GM19023 (cell line): Measurements from ENCODE around the gene TPMT.
"Not testable (repeated sequence)": the region's sequence is repeated elsewhere in the genome, so short reads cannot be mapped to it uniquely, and the experiment has no call there.

Experiments
- ATAC-seq: cut with Tn5 transposase; IDR thresholded peaks from one replicate; pipeline ENCODE4 v1.9.1; 2021; ENCODE audit warnings: mild to moderate bottlenecking, moderate library complexity; ENCODE audit not compliant: unreplicated experiment

The TPMT gene

GRCh38 chr6:18154507-18155149 is at the start of gene TPMT:
Gene TPMT (minus strand): TSS chr6:18155077. CDS start chr6:18149127, 5,950 bp downstream.
- peak; percentile 62 for ATAC-seq

- ATAC-seq = no peak
Observed at GRCh38 chr6:18203786-18204185, 48.9 kb upstream of the TPMT start.

DNA sequence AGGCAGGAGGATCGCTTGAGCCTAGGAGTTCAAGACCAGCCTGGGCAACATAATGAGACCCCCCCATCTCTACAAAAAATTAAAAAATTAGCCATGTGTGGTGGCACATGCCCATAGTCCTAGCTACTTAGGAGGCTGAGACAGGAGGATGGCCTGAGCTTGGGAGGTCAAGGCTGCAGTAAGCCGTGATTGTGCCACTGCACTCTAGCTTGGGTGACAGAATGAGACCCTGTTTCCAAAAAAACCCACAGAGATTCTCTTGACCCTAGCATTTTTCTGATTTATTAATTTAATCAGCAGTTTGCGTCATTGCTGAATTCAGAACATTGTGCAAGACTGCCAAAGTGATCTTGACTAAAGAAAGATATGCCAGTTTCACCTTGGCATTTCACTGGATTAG is 37.1 kb upstream of the TPMT start:
- no peak for ATAC-seq

GRCh38 chr6:18189196-18189595 is 34.3 kb upstream of the TPMT start:
- ATAC-seq = no peak

- no peak for ATAC-seq
Observed at GRCh38 chr6:18187701-18188100, 32.8 kb upstream of the TPMT start.

DNA sequence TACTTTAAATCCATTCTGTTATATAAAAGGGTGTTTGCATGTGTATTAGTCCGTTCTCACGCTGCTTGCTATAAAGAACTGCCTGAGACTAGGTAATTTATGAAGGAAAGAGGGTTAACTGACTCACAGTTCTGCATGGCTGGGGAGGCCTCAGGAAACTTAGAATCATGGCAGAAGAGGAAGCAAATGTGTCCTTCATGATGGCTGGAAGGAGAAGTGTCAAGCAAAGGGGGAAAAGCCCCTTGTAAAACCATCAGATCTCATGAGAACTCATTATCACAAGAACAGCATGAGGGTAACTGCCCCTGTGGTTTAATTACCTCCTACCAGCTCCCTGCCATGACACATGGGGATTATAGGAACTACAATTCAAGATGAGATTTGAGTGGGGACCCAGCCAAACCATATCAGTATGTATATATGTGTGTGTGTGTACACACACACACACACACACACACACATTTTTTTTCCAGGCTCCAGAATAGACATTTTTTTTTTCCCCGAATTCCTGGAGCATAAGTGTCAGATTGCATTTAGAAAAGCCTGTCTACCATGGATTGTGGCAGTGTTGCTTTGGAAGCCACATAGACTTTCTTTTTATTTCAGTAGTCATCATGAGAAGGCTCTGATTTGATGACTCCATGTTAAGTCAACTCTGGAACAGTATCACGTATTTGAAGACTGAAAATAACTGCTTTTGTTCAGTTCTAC is 31.8 kb upstream of the TPMT start:
- ATAC-seq = no peak

GRCh38 chr6:18186033-18186432 is 31.2 kb upstream of the TPMT start:
- ATAC-seq = no peak

- ATAC-seq = no peak
Observed at GRCh38 chr6:18185624-18186023, 30.7 kb upstream of the TPMT start.

DNA sequence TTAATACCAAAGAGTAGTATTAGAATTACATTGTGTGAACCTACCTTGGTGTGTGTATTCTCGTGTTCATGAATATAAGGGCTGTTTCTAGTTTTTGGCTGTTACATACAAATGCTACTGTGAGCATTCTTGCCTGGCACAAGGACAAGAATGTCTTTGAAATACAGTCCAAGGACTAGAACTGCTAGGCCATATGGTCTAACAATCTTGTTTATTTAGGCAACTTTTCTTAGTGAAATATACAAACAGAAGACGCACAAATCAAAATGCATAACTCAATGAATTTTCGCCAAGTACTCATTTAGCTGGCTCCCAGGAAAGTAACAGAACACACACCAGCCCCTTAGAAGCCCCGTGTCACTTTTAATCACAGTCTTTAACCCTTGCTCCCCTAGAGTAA is 28.9 kb upstream of the TPMT start:
- no peak for ATAC-seq

DNA sequence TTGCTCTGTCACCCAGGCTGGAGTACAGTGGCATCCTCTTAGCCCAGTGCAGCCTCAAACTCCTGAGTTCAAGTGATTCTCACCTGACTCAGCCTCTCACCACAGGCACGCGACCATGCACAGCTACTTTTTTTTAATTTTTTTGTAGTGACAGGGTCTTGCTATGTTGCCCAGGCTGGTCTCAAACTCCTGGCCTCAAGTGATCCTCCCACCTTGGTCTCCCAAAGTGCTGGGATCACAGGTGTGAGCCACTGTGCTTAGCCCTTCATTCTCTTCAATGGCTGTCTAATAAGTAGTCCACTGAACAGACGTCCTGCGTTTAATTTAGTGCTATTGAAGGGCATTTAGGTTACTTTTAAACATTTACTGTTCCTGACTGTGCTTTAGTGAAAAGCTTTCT is 27.7 kb upstream of the TPMT start:
- ATAC-seq = no peak

- ATAC-seq = no peak
Observed at GRCh38 chr6:18179770-18180356, 25.0 kb upstream of the TPMT start.

DNA sequence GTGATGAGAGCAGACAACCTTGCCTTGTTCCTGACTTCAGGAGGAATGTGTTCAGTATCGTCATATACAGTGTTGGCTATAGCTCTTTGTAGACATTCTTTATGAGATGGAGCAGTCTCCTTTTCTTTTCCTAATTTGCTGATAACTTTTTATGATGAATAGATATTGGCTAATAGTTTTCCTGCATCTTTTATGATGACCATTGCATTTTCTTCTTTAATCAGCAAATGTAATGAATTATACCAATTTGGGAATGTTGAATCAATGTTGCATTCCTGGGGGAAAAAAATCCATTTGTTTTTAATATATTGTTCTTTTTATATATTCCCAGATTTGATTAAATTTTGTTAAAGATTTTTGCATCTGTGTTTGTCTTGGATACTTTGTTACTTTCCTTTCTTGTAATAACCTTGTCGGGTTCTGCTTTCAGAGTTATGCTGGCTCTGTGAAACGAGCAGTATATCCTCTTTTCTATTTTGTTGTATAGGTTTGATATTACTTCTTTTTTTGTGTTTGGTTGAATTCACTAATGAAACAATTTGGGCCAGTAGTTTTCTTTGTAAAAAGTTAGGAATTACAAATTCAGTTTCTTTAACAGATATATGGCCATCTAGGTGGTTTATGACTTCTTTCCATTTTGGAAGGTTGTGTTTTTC is 24.2 kb upstream of the TPMT start:
- no peak for ATAC-seq

- ATAC-seq = no peak
Observed at GRCh38 chr6:18177286-18177965, 22.5 kb upstream of the TPMT start.

DNA sequence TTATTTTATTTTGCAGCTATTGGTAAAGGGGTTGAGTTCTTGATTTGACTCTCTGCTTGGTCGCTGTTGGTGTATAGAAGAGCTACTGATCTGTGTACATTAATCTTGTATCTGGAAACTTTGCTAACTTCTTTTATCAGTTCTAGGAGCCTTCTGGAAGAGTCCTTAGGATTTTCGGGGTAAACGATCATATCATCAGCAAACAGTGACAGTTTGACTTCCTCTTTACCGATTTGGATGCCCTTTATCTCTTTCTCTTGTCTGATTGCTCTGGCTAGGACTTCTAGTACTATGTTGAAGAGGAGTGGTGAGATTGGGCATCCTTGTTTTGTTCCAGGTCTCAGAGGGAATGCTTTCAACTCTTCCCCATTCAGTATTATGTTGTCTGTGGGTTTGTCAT is 21.3 kb upstream of the TPMT start:
- not testable (repeated sequence) for ATAC-seq

GRCh38 chr6:18171871-18172270 is 17.0 kb upstream of the TPMT start:
- ATAC-seq = no peak

GRCh38 chr6:18168264-18168663 is 13.4 kb upstream of the TPMT start:
- ATAC-seq = no peak

GRCh38 chr6:18166312-18167036 is 11.6 kb upstream of the TPMT start:
- ATAC-seq = no peak

DNA sequence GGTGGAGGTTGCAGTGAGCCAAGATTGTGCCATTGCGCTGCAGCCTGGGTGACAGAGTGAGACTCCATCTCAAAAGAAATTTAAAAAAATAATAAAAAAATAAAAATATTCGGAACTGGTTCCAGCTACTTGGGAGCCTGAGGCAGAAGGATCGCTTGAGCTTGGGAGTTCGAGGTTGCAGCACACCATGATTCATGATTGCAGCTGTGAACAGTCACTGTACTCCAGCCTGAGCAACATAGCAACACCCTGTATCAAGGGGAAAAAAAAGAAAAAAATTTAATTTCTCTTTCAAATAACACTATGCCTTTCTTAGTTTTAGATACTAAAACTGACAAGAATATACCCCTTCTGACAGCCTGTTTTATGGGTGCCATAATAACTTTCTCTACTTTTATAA is 10.9 kb upstream of the TPMT start:
- no peak for ATAC-seq

GRCh38 chr6:18162401-18162800 is 7.5 kb upstream of the TPMT start:
- ATAC-seq = no peak

DNA sequence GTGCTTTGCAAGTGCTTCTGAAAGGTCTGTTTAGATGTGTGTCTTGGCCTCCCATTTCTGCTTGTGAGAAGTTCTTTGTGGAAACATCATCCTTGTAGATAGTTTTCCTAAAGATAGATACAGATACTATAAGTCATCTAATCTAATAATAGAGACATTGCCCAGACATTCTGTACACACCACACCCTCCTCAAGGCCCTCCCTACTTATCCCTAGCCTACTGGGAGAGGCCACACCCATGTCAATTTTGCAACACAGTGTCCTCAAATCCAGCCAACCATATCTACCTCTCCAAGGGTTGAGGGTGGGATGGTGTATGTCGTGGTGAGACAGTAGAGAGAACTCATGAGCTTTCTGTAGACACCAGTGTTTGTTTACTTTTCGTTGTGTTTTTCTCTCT is 6.6 kb upstream of the TPMT start:
- no peak for ATAC-seq

DNA sequence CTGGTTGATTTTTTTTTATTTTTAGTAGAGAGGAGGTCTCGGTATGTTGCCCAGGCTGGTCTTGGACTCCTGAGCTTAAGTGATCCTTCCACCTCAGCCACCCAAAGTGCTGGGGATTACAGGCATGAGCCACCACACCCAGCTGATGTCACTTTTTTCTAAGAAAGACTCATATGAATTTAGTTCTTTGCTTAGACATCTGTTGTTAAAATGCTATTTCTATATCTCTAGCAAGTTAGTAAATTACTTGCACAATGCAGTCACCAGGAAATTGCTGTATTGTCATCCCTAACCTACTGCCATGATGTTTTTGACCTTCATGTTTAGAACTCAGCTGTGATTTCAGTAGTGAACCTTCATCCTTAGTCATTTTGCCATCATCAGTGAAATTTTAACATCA is 6.0 kb upstream of the TPMT start:
- no peak for ATAC-seq
